PFSK-1 (cell line): ENCODE measurements around the gene RNASE9. TPM values are rescaled to one million over a fixed set of nuclear protein-coding genes. Genes with fewer than 3 reads are reported as not detected.

ENCODE experiments used
- FOXP2 ChIP-seq: optimal IDR thresholded peaks from 2 replicates; pipeline ENCODE3; 2011; ENCODE audit warnings: borderline replicate concordance, control low read depth, inconsistent platforms; ENCODE audit not compliant: insufficient read depth; ENCODE audit errors: extremely low read length, extremely low read depth
- POLR2AphosphoS5 ChIP-seq: IDR thresholded peaks from 2 replicates; pipeline ENCODE4 v1.6.1; 2012; ENCODE audit warnings: low read depth, mild to moderate bottlenecking, control low read depth, low read length, moderate library complexity
- REST ChIP-seq, 2 experiments: IDR thresholded peaks; 2 replicates each; pipeline versions ENCODE4 v1.6.1 to v1.8.0; 2011 to 2012; ENCODE audit warnings: low read depth in 2 of 2, low read length in 2 of 2, control low read depth in 1 of 2, inconsistent platforms in 1 of 2, mild to moderate bottlenecking in 1 of 2, moderate library complexity in 1 of 2; ENCODE audit not compliant: insufficient read depth in 1 of 2
- SIN3A ChIP-seq: IDR thresholded peaks from 2 replicates; pipeline ENCODE4 v1.6.1; 2012; ENCODE audit warnings: mild to moderate bottlenecking, low read length, moderate library complexity, borderline replicate concordance; ENCODE audit not compliant: insufficient read depth
- TAF1 ChIP-seq: IDR thresholded peaks from 2 replicates; pipeline ENCODE4 v1.6.1; 2012; ENCODE audit warnings: low read length, control low read depth, borderline replicate concordance; ENCODE audit not compliant: insufficient read depth
- polyA plus RNA-seq: library from polyadenylated mRNA; unstranded; fragments of >200 nt; gene quantifications from one replicate; pipeline ENCODE4 v1.2.1, GENCODE V29; 2012; ENCODE audit warnings: low read depth, missing spikeins; ENCODE audit not compliant: insufficient read length

RNASE9 gene
- not detected for polyA plus RNA-seq

- TF ChIP-seq POLR2AphosphoS5 (no peak), REST (IDR thresholded peaks at IDR 0.05; ENCODE audit: insufficient read depth in 1 of 2, low read depth in 2 of 2, low read length in 2 of 2) (no peak), SIN3A (no peak), FOXP2 (no peak), TAF1 (no peak)
These were observed at the start of gene RNASE9 for GRCh38 chr14:20560961-20561360. Gene RNASE9 (minus strand): TSS chr14:20561047.

DNA sequence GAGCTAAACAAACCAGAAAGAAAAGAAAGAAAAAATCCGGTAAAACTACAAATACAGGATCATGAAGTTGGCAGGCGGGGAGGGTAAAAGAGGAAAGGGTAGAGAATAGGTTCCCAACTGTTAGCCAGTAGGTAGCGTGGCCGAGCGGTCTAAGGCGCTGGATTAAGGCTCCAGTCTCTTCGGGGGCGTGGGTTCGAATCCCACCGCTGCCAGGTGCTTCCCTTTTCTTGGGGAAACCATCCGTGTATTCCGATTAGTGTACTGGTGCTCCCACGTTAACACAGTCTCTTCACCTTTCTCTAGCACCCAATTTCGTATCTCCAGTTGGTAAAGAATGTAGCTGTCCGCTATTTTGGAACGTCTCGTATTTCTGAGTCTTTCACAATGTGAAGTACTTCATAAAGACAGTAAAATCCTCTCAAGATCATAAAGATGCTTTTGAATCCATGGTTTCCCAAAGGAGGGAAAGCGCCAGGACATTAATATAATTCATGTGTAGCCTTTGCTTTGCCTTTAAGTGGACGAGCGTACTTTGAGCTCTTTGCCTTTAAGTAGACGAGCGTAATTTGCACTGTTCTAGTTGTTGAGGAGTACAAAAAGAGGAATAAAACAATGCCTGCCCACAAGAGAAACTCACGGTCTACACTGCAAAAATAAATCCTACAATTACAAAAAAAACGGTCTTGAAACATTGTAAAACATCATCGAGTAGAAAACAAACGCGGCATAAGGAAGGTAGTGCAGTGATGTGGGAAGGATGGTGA lies 49.3 kb upstream of the RNASE9 start:
- TF ChIP-seq SIN3A (no peak), FOXP2 (no peak)

DNA sequence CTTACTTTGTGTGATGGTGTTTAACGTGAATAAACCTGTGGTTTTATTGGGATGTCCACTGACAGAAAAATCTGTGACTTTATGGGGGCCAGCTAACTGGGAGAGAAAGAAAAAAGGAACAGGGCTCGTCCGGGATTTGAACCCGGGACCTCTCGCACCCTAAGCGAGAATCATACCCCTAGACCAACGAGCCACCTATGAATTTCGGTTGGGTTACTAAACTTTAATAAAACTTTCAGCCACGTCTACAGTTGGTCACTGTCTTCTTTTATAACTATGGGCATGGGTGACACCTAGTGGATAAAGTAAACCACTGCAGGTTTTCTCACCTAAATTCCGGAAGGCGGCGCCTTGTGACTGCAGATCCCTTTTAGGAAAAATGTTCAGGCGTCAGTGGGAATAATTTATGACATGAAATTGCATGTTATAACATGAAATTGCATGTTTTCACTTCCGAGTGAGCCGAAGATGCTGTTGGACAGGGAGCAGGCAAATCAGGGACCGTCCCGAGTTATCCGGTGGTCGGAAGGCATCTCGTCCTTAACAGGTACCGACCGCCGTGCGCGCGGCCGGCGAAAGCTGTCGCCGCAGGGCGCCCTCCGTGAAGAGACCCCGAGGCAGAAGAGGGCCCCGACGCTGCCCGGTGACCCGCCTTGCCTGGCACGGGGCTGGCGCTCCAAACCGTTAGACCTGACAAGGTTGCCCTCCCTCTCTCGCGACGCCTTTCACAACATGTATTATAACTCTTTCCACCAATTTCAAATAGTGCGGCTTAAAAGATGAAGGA lies 48.6 kb upstream of the RNASE9 start:
- no peak for TF ChIP-seq POLR2AphosphoS5
- TF ChIP-seq FOXP2, result no peak
- no peak for TF ChIP-seq TAF1
- no peak for TF ChIP-seq SIN3A
- no peak for TF ChIP-seq REST (IDR thresholded peaks at IDR 0.05; ENCODE audit: insufficient read depth in 1 of 2, low read depth in 2 of 2, low read length in 2 of 2)

DNA sequence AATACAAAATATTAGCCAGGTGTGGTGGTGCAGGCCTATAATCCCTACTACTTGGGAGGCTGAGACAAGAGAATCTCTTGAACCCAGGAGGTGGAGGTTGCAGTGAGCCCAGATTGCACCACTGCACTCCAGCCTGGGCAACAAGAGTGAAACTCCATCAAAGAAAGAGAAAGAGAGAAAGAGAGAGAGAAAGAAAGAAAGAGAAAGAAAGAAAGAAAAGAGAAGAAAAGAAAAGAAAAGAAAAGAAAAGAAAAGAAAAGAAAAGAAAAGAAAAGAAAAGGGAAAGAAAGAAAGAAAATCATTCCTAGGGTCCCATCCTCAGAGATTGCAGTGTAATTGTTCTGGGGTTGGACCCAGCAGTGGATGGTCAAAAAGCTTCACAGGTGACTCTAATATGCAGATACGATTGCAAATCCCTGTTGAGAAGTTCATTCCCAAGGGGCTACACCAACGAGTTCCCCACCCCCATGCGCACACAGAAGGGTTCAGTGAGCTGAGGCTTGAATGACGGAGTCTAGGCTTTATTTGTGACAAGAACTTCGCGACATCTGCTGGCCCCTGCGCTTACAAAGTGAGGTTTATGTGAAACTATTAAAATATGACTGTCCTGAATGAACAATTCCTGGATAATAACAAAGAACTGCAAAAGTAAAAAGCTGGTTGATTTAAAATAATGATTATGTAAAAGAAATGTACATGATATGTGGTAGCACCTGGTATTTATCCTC lies 47.7 kb upstream of the RNASE9 start:
- TF ChIP-seq REST (IDR thresholded peaks at IDR 0.05; ENCODE audit: insufficient read depth in 1 of 2, low read depth in 2 of 2, low read length in 2 of 2) (no peak), POLR2AphosphoS5 (no peak), SIN3A (no peak), TAF1 (no peak)

GRCh38 chr14:20607617-20608016 lies 46.8 kb upstream of the RNASE9 start:
- TF ChIP-seq FOXP2 (no peak), TAF1 (no peak), POLR2AphosphoS5 (no peak), SIN3A (no peak), REST (IDR thresholded peaks at IDR 0.05; ENCODE audit: insufficient read depth in 1 of 2, low read depth in 2 of 2, low read length in 2 of 2) (no peak)
